Measurements from ENCODE around the gene RFT1. TPM values are rescaled to one million over a fixed set of nuclear protein-coding genes. Genes with fewer than 3 reads are reported as not detected.

The RFT1 gene
- total RNA-seq, 1 experiment from 2014 or later, result 33.6 TPM

DNA sequence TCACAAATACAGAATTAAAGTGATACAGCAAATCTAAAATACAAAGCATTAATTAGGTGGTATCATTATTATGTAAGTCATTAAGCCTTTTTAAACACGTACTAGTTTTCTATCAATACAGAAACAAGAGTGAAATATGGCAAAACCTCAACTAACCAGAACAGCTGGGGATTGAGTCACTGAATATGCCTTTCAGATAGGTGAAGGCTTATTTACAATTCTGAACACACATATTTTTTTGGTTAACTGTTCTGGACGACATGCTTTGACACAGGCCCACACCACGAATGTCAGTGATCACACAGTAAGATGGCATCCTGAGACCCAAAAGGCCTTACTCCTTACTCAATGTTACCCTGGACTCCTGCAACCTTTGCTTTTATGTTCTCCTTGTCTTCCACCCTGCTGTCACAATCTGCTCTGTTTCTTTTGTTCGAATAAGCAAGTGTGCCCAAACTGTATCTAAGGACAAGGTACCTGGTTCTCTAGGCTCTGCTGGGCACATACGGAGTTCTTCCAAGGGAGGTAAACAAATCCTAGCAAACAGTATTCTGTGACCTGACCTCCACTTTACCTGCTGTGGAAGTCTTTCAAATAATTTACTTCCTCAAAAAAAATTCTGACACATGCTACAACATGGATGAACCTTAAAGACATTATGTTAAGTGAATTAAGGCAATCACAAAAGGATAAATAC is 91.4 kb downstream of the RFT1 start:
- Histone ChIP-seq H2AFZ (ENCODE audit: low read depth, low read length, poor library complexity, severe bottlenecking) (no peak overlapping the region), H3K4me2 (ENCODE audit: low read length) (no peak overlapping the region), H3K27me3 (ENCODE audit: insufficient read depth, low read length) (no peaks in the 10 kb centered on the region), H4K20me1 (ENCODE audit: insufficient read depth) (no peaks in the 10 kb centered on the region), H3K4me3 (replicated peaks in 1 of 2; ENCODE audit: low read depth in 1 of 2, low read length in 2 of 2) (no peak overlapping the region), H3K79me2 (ENCODE audit: insufficient read depth, low read length) (peaks cover 27% of the 10 kb centered on the region), H3K9ac (ENCODE audit: low read length) (no peak overlapping the region), H3K9me2 (ENCODE audit: insufficient read depth) (no peaks in the 10 kb centered on the region), H3K4me1 (ENCODE audit: control insufficient read depth in 1 of 2, insufficient read depth in 2 of 2, low read length in 2 of 2) (peaks cover 9 to 10% of the 10 kb centered on the region in 2 experiments), H3K36me3 (ENCODE audit: control insufficient read depth in 1 of 2, insufficient read depth in 2 of 2, low read length in 2 of 2) (no peaks in the 10 kb centered on the region), H3K9me3 (ENCODE audit: control insufficient read depth in 1 of 2, insufficient read depth in 1 of 2, low read depth in 1 of 2, low read length in 2 of 2) (no peaks in the 10 kb centered on the region), H3K27ac (ENCODE audit: low read depth, low read length) (no peak overlapping the region)
- TF ChIP-seq ZNF274 (IDR thresholded peaks at IDR 0.05; ENCODE audit: low read depth, low read length) (no peak), ELF1 (IDR thresholded peaks at IDR 0.05; ENCODE audit: borderline replicate concordance, low read depth) (no peak), SP1 (IDR thresholded peaks at IDR 0.05; ENCODE audit: low read depth) (no peak), POLR2AphosphoS5 (IDR thresholded peaks at IDR 0.05; ENCODE audit: low read depth, low read length) (no peak), SIN3A (IDR thresholded peaks at IDR 0.05; ENCODE audit: low read depth) (no peak), EGR1 (IDR thresholded peaks at IDR 0.05; ENCODE audit: low read depth) (no peak), EZH2 (IDR thresholded peaks at IDR 0.05) (no peak), EZH2phosphoT487 (IDR thresholded peaks at IDR 0.05; ENCODE audit: borderline replicate concordance) (no peak), SRF (IDR thresholded peaks at IDR 0.05; ENCODE audit: low read depth) (no peak), JUND (IDR thresholded peaks at IDR 0.05) (no peak), TCF7L2 (IDR thresholded peaks at IDR 0.05; ENCODE audit: borderline replicate concordance, extremely low read depth, insufficient read depth, insufficient read length) (no peak), CBX3 (IDR thresholded peaks at IDR 0.05; ENCODE audit: low read depth) (no peak), YY1 (IDR thresholded peaks at IDR 0.05; ENCODE audit: extremely low read depth, insufficient replicate concordance, low read depth, low read length) (no peak), ZFX (IDR thresholded peaks at IDR 0.05) (no peak), MAX (IDR thresholded peaks at IDR 0.05) (no peak), CTCF (IDR thresholded peaks at IDR 0.05 in 2 of 3, conservative IDR thresholded peaks at IDR 0.05 in 1 of 3; ENCODE audit: borderline replicate concordance in 1 of 3, insufficient read depth in 1 of 3, low read depth in 2 of 3, low read length in 2 of 3) (no peak)
- TF ChIP-seq, protein P1, sequence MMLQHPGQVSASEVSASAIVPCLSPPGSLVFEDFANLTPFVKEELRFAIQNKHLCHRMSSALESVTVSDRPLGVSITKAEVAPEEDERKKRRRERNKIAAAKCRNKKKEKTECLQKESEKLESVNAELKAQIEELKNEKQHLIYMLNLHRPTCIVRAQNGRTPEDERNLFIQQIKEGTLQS (IDR thresholded peaks at IDR 0.05), result no peak
- TF ChIP-seq, protein P2, sequence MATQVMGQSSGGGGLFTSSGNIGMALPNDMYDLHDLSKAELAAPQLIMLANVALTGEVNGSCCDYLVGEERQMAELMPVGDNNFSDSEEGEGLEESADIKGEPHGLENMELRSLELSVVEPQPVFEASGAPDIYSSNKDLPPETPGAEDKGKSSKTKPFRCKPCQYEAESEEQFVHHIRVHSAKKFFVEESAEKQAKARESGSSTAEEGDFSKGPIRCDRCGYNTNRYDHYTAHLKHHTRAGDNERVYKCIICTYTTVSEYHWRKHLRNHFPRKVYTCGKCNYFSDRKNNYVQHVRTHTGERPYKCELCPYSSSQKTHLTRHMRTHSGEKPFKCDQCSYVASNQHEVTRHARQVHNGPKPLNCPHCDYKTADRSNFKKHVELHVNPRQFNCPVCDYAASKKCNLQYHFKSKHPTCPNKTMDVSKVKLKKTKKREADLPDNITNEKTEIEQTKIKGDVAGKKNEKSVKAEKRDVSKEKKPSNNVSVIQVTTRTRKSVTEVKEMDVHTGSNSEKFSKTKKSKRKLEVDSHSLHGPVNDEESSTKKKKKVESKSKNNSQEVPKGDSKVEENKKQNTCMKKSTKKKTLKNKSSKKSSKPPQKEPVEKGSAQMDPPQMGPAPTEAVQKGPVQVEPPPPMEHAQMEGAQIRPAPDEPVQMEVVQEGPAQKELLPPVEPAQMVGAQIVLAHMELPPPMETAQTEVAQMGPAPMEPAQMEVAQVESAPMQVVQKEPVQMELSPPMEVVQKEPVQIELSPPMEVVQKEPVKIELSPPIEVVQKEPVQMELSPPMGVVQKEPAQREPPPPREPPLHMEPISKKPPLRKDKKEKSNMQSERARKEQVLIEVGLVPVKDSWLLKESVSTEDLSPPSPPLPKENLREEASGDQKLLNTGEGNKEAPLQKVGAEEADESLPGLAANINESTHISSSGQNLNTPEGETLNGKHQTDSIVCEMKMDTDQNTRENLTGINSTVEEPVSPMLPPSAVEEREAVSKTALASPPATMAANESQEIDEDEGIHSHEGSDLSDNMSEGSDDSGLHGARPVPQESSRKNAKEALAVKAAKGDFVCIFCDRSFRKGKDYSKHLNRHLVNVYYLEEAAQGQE (IDR thresholded peaks at IDR 0.05; ENCODE audit: low read depth), result no peak
- DNase-seq (ENCODE audit: low read depth, low spot score) (no peak), ATAC-seq (no peak)
- intact Hi-C loops (cut with micrococcal nuclease), result no loop called here
- CTCF ChIA-PET, result no interaction called here
- POLR2A ChIA-PET, result no interaction called here
- no TSS peak for BruUV-seq (replicated peaks)
- RAD21 ChIA-PET (ENCODE audit: low non-redundant PET in 1 of 2, low total read pairs in 2 of 2, uncharacterized antibody in 2 of 2, unreplicated experiment in 2 of 2), result no interaction called here
